Left renal cortex interstitium (tissue), 4 donors: Measurements from ENCODE around the gene ZNF783. TPM values are rescaled to one million over a fixed set of nuclear protein-coding genes. Genes with fewer than 3 reads are reported as not detected.
"Not testable (repeated sequence)": the region's sequence is repeated elsewhere in the genome, so short reads cannot be mapped to it uniquely, and the experiment has no call there.

Experiments used
- DNase-seq, 4 donors: peaks; one replicate each; pipeline ENCODE4 v3.0.0-alpha.2; 2013; ENCODE audit warnings: low read depth in 4 of 4, low spot score in 2 of 4, missing footprints in 1 of 4
- polyA plus RNA-seq, 4 donors: library from polyadenylated mRNA; unstranded; fragments of 120-200 nt; gene quantifications; one replicate each; pipeline ENCODE4 v1.2.1, GENCODE V29; 2013; ENCODE audit not compliant: insufficient read length in 4 of 4

Gene ZNF783
- polyA plus RNA-seq, 4 donors, result 10.5 to 20.1 (median 15.8) TPM

- no peak for DNase-seq
Observed at GRCh38 chr7:149296368-149296767, 34.4 kb downstream of the ZNF783 start.

DNA sequence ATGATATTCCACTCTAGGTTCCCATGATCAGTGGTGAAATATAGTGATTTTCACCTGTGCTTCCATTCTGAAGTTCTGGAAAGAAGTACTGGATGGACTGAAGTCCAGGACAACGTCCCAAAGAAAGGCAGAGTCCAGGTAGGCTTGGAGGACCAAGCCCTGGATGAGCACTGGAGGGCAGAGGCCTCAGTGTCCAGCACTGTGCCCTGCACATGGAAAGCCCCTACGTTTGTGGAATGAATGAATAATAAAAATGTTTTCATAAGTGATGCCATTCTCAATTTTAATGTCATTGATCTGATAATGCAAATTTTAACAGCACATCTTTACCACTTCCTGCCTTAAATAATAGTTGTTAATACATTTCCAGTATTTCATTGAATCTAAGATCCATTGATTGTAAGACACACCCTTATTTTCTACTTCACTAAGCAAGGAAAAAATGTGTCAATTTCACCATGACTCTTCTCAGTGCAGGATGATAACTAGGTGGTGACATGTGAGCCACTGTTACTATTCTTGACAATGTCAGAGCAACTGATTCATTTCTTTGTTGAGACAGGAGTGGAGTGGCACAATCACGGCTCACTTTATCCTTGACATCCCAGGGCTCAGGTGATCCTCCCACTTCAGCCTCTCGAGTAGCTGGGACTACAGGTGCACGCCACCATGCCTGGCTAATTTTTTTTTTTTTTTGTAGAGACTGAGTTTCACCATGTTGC, 35.2 kb downstream of the ZNF783 start:
- DNase-seq, result no peak

GRCh38 chr7:149300620-149301285, 38.8 kb downstream of the ZNF783 start:
- DNase-seq, result no peak

GRCh38 chr7:149302222-149302621, 40.2 kb downstream of the ZNF783 start:
- DNase-seq, result no peak

- DNase-seq, result no peak
Observed at GRCh38 chr7:149302865-149303264, 40.9 kb downstream of the ZNF783 start.

GRCh38 chr7:149304006-149304405, 42.0 kb downstream of the ZNF783 start:
- no peak for DNase-seq

DNA sequence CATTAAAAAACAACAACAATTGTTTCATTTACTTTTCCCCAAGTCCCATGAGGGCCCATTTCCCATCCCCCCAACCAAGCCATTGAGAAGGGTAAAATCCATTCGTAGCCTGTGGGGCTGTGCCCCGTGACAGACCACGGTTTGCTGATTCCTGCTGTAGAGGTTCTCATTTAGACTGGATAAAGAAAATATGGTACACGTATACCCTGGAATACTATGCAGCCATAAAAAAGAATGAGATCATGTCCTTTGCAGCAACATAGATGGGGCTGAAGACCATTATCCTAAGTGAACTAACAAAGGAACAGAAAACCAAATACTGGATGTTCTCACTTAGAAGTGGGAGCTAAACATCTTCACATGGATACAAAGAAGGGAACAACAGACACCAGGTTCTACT, 44.9 kb downstream of the ZNF783 start:
- no peak for DNase-seq

DNA sequence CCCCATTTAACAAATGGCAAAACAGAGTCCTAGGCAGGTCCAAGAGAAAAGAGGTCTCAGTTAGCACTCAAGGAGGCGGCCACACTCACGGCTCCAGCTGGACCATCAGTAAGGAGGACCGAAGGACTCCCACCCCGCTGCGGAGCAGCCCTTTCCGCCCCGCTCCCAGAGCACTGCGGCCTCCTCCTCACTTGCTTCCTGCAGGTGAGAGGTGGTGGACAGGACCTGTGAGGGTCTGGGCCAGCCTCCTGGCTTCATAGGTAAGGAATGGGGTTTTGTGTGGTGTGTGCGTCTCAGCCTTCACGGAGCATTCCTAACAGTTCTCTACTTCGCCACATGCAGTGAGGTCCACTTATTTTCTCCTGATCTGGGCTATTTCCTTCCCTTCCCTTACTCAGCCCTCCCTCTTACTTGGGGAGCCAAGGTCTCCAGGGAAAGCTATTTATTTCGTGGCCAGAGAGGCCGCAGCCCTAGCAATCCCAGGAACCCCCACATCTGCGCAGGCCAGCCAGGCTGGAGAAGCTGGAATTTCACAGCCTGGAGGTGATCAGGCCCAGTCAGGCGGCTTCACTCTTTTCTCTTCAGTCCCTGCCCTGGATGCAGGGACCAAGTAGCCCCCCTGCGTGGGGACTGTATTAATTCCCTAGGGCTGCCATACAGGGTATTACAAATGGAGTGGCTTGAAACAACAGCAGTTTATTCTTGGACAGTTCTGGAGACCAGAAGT, 45.9 kb downstream of the ZNF783 start:
- no peak for DNase-seq

- DNase-seq, result peak in 1 of 4 donors; percentile 7
Observed at GRCh38 chr7:149310113-149310836, 48.3 kb downstream of the ZNF783 start.

DNA sequence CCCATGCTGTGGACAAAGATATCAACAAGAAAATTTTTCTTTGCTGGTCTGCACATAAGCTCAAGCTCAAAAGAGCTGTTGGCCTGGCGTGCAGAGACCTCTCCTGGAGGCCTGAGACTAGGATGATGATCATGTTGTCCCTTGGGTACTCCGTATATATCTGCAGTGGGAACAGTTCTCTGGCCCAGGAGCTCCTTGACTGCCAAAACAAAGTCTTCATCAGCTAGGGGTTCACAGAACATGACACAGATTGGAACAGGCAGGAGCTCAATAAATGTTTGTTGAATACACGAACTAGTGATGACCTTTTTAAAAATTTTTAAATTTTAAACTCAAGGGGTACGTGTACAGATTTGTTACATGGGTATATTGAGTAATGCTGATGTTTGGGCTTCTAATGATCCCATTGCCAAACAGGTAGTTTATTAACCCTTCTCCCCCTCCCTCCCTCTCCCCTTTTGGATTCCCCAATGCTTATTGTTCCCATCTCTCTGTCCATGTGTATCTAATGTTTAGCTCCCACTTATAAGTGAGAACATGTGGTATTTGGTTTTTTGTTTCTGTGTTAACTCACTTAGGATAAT, 49.1 kb downstream of the ZNF783 start:
- no peak for DNase-seq

GRCh38 chr7:149313981-149314380, 52.0 kb downstream of the ZNF783 start:
- no peak for DNase-seq

DNA sequence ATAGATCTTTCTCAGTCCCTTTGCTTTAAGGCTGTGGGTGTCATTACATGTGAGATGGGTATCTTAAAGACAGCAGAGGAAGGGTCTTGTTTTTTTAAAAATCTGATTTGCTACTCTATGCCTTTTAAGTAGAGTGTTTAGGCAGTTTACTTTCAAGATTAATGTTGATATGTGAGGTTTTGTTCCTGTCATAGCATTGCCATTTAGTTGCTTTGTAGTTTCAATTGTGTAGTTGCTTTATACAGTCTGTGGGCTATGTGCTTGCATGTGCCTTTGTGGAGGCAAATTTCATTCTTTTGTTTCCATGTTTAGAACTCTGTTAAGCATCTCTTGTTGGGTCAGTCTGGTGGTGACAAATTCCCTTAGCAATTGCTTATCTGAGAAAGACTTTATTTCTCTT, 54.6 kb downstream of the ZNF783 start:
- no peak for DNase-seq

- DNase-seq, result no peak
Observed at GRCh38 chr7:149317496-149317895, 55.5 kb downstream of the ZNF783 start.

GRCh38 chr7:149317986-149318672, 56.1 kb downstream of the ZNF783 start:
- no peak for DNase-seq

DNA sequence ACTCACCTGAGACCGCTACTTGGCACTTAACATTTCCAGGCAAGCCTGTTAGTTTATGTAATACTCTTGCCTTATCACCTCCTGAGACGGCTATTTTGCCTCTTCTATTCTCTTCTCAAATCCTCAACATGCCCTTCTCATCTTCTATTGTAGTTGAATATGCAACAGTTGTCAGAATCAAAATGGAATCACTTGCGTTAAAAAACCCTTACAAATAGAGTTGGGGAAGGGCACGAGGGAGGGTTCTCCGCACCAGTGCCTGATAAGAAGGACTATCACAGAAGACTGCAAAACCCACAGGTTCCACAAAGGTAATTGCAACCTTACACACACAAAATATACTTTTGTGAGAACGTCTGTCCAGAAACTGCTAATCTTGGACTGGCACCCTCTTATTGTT, 57.4 kb downstream of the ZNF783 start:
- no peak for DNase-seq

DNA sequence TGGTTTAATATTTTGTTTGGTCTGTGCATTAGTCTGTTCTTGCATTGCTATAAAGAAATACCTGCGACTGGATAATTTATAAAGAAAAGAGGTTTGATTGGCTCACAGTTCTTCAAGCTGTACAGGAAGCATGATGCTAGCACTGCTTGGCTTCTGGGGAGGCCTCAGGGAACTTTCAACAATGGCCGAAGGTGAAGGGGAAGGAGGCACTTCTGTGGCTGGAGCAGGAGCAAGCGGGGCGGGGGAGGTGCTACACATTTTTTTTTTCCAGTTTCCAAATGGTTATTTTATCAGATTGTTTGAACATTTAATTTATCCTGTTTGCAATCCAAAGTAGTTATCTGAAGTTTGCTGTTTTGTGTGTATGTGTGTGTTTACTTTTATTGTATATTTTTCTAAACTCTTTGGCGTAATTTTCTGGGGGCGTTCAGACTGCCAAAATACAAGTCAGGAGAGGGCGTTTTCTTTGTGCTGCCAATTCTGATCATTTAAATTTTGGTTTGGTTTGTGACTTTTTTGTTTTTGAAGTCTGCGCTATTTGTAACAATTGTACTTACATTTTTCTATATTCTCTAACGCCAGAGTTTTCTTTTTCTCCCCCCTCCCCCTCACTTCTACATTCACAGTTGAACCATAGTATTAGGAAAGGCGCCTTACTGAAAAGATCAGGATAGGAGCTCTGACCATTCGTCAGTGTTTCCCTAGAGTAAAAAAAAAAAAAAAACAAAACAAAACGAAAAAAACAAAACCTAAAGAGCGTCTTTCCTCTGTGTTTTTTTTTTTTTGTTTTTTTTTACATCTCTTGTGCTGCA, 58.5 kb downstream of the ZNF783 start:
- DNase-seq, result no peak

DNA sequence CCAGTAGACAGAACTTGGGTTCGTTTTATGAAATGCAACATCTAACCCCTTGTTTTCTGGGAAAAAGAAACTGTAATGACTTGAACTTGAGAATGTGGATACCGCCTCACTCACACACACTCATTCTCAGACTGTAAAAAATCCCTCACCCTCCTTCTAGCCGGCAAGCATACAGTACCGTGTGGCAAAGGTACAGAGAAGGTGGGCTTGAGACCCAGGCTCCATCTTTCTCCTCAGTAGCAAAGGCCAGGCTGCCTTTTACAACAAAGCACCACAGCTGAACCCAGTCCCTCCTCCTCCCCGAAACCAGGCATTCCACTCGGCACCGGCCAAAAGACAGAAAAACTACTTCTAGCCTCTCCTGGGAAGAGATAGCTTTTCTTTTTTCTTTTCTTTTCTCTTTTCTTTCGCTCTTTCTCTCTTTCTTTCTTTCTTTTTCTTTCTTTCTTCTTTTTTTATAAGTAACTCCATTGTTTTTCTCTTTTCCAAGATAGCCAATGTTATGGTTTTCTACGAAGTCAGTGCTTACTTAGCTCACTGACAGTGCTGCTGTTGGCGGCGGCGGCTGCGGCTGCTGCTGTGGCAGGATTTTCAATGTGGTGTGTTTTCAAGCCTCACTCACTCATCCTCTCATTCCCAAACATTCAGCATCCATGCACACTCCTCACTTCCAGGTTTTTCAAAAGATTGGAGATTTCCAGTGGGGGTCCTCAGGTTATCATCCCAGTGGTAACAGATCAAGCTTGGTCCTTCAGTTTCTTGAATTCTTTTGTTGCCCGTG, 59.3 kb downstream of the ZNF783 start:
- DNase-seq, result not testable (repeated sequence)

DNA sequence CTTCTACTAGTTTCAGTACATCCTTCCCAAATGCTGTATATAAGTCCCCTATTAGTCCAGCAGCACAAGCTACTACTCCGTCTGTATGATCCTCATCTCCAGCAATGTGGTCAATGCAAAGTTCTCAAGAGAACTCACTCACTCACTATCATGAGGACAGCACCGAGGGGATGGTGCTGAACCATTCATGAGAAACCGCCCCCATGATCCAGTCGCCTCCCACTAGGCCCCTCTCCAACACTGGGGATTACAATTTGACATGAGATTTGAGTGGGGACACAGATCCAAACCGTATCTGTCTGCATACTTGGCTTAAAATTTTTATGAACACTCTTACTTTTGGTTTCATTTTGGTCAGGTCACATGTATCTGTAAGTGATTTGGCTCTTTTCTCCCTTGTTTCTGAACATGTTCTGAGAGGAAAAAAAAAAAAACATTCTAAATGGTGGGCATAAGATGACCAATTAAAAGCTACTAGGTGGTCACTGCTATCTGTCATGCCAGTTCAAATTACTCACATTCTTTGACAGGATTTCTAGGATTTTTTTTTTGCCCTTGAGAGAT, 60.1 kb downstream of the ZNF783 start:
- no peak for DNase-seq
